SU-DHL-6 (cell line): ENCODE measurements around the gene ACBD4.

Experiments
- H2AFZ ChIP-seq: fragments of 200-600 bp; sonication (generic); 2 replicates; pipeline ENCODE4 v1.6.1; 2014; ENCODE audit warnings: low read depth, mild to moderate bottlenecking, moderate library complexity, mixed read lengths, antibody characterized with exemption, low read length; ENCODE audit not compliant: severe bottlenecking
- H3F3A ChIP-seq: fragments of 200-600 bp; shearing (Covaris generic); 2 replicates; pipeline ENCODE4 v1.6.0; 2016; ENCODE audit warnings: antibody characterized with exemption, mild to moderate bottlenecking; ENCODE audit not compliant: insufficient read depth
- H3K27ac ChIP-seq: fragments of 200-600 bp; sonication (generic); 2 replicates; pipeline ENCODE4 v1.5.1; 2016; ENCODE audit warnings: low read depth, mild to moderate bottlenecking, low read length, moderate library complexity, mixed read lengths
- H3K27me3 ChIP-seq: fragments of 200-600 bp; sonication (generic), shearing (Covaris generic); 2 replicates; pipeline ENCODE4 v1.6.0; 2014; ENCODE audit warnings: mild to moderate bottlenecking, low read length
- H3K36me3 ChIP-seq: fragments of 200-600 bp; sonication (generic); 2 replicates; pipeline ENCODE4 v1.6.1; 2014; ENCODE audit warnings: mild to moderate bottlenecking, low read length, mixed read lengths
- H3K4me2 ChIP-seq: fragments of 300-600, 200-600 bp; shearing (Covaris generic), sonication (generic); 2 replicates; pipeline ENCODE4 v1.6.0; 2014; ENCODE audit warnings: low read length, low read depth, mild to moderate bottlenecking; ENCODE audit not compliant: poor library complexity, severe bottlenecking
- H3K4me3 ChIP-seq: fragments of 200-600 bp; sonication (generic); 2 replicates; pipeline ENCODE4 v1.5.1; 2014; ENCODE audit warnings: antibody characterized with exemption, low read length, mild to moderate bottlenecking, mixed read lengths; ENCODE audit not compliant: insufficient read depth, poor library complexity, severe bottlenecking
- H3K79me2 ChIP-seq: fragments of 200-600 bp; sonication (generic); 2 replicates; pipeline ENCODE4 v1.6.1; 2014; ENCODE audit warnings: mild to moderate bottlenecking, low read length, moderate library complexity; ENCODE audit not compliant: insufficient read depth
- H3K9ac ChIP-seq: fragments of 200-600 bp; sonication (generic); 2 replicates; pipeline ENCODE4 v1.7.0; 2014; ENCODE audit warnings: mild to moderate bottlenecking, low read length
- H3K9me2 ChIP-seq: fragments of 200-600 bp; sonication (generic); replicated peaks from 2 replicates; pipeline ENCODE4 v1.6.1; 2014; ENCODE audit warnings: low read length; ENCODE audit not compliant: insufficient read depth
- H3K9me3 ChIP-seq: fragments of 200-600 bp; sonication (generic); 2 replicates; pipeline ENCODE4 v1.6.1; 2014; ENCODE audit warnings: low read length, mixed read lengths; ENCODE audit not compliant: insufficient read depth
- H4K20me1 ChIP-seq: fragments of 200-600 bp; sonication (generic); 2 replicates; pipeline ENCODE4 v1.6.1; 2014; ENCODE audit warnings: low read depth, mild to moderate bottlenecking, antibody characterized with exemption, low read length, moderate library complexity, mixed read lengths
- CTCF ChIP-seq: fragments of 200-600 bp; sonication (generic); IDR thresholded peaks from one replicate; pipeline ENCODE4 v1.5.1; 2017; ENCODE audit warnings: antibody characterized with exemption, mild to moderate bottlenecking, low read length, moderate library complexity; ENCODE audit not compliant: insufficient read depth, poor library complexity, severe bottlenecking
- EZH2phosphoT487 ChIP-seq: fragments of 200-600 bp; sonication (generic), shearing (Covaris generic); conservative IDR thresholded peaks from 2 replicates; pipeline ENCODE4 v1.6.1; 2018; ENCODE audit warnings: mild to moderate bottlenecking, antibody characterized with exemption, low read length, moderate library complexity, mixed read lengths

The ACBD4 gene

GRCh38 chr17:45112559-45113423 lies 22.7 kb upstream of the ACBD4 start:
- Histone ChIP-seq H3K9me3 (no peaks in the 10 kb centered on the region), H3K9ac (no peak overlapping the region), H3K27ac (no peak overlapping the region), H3K36me3 (no peaks in the 10 kb centered on the region), H2AFZ (no peak overlapping the region), H3K27me3 (no peaks in the 10 kb centered on the region), H3F3A (no peaks in the 10 kb centered on the region), H4K20me1 (no peaks in the 10 kb centered on the region), H3K79me2 (no peaks in the 10 kb centered on the region), H3K4me3 (no peak overlapping the region), H3K4me2 (no peak overlapping the region), H3K9me2 (no peaks in the 10 kb centered on the region)
- no peak for TF ChIP-seq EZH2phosphoT487
- no peak for TF ChIP-seq CTCF

- H3K27me3 ChIP-seq = no peaks in the 10 kb centered on the region
- no peaks in the 10 kb centered on the region for H4K20me1 ChIP-seq
- TF ChIP-seq EZH2phosphoT487 (no peak), CTCF (no peak)
- H3K9me3 ChIP-seq = no peaks in the 10 kb centered on the region
- no peak overlapping the region for H2AFZ ChIP-seq
- no peaks in the 10 kb centered on the region for H3F3A ChIP-seq
- no peaks in the 10 kb centered on the region for H3K36me3 ChIP-seq
- H3K4me2 ChIP-seq = no peak overlapping the region
- H3K79me2 ChIP-seq = no peaks in the 10 kb centered on the region
- no peaks in the 10 kb centered on the region for H3K9me2 ChIP-seq
- no peak overlapping the region for H3K4me3 ChIP-seq
- H3K9ac ChIP-seq = no peak overlapping the region
- no peak overlapping the region for H3K27ac ChIP-seq
Observed at GRCh38 chr17:45113424-45113754, 22.1 kb upstream of the ACBD4 start.

- Histone ChIP-seq H3F3A (no peaks in the 10 kb centered on the region), H3K4me3 (no peak overlapping the region), H3K9me2 (no peaks in the 10 kb centered on the region), H3K36me3 (no peaks in the 10 kb centered on the region), H4K20me1 (no peaks in the 10 kb centered on the region), H3K9me3 (no peaks in the 10 kb centered on the region), H3K27me3 (no peaks in the 10 kb centered on the region), H2AFZ (no peak overlapping the region), H3K27ac (no peak overlapping the region), H3K4me2 (no peak overlapping the region), H3K79me2 (no peaks in the 10 kb centered on the region), H3K9ac (no peak overlapping the region)
- TF ChIP-seq EZH2phosphoT487 (no peak), CTCF (no peak)
Observed at GRCh38 chr17:45114117-45114932, 21.2 kb upstream of the ACBD4 start.
